HEK293T (cell line): Measurements from ENCODE around the gene CEP85L.

Experiments
- ELF4 ChIP-seq: fragments of 450-650 bp; IDR thresholded peaks from 2 replicates; pipeline ENCODE4 v1.6.1; 2017; ENCODE audit warnings: antibody characterized with exemption
- FOXA1 ChIP-seq: fragments of 450-650 bp; IDR thresholded peaks from 2 replicates; pipeline ENCODE4 v1.6.1; 2016; ENCODE audit warnings: mild to moderate bottlenecking
- FOXK2 ChIP-seq: fragments of 450-650 bp; IDR thresholded peaks from 2 replicates; pipeline ENCODE4 v1.6.1; 2016; ENCODE audit warnings: mild to moderate bottlenecking
- FOXM1 ChIP-seq: fragments of 450-650 bp; IDR thresholded peaks from 2 replicates; pipeline ENCODE4 v1.6.1; 2017; ENCODE audit warnings: mild to moderate bottlenecking, borderline replicate concordance
- L3MBTL2 ChIP-seq: fragments of 450-650 bp; conservative IDR thresholded peaks from 2 replicates; pipeline ENCODE4 v1.6.1; 2016; ENCODE audit warnings: mild to moderate bottlenecking
- LEF1 ChIP-seq: fragments of 450-650 bp; IDR thresholded peaks from 2 replicates; pipeline ENCODE4 v1.6.1; 2017; ENCODE audit warnings: mild to moderate bottlenecking, borderline replicate concordance
- PKNOX1 ChIP-seq: fragments of 450-650 bp; IDR thresholded peaks from 2 replicates; pipeline ENCODE4 v1.6.1; 2016
- SP1 ChIP-seq: fragments of 450-650 bp; IDR thresholded peaks from 2 replicates; pipeline ENCODE4 v1.6.1; 2017
- SUZ12 ChIP-seq: fragments of 450-650 bp; IDR thresholded peaks from 2 replicates; pipeline ENCODE4 v1.6.1; 2016; ENCODE audit warnings: mild to moderate bottlenecking
- ZNF384 ChIP-seq: fragments of 450-650 bp; IDR thresholded peaks from 2 replicates; pipeline ENCODE4 v1.6.1; 2016

- no peak for TF ChIP-seq ELF4
- TF ChIP-seq FOXA1: no peak
- no peak for TF ChIP-seq PKNOX1
- no peak for TF ChIP-seq FOXK2
- no peak for TF ChIP-seq L3MBTL2
- no peak for TF ChIP-seq SUZ12
- no peak for TF ChIP-seq ZNF384
- TF ChIP-seq LEF1: no peak
- TF ChIP-seq SP1: no peak
- TF ChIP-seq FOXM1: no peak
Observed at GRCh38 chr6:118621799-118622470, 29.5 kb downstream of the CEP85L start.
